BJ (cell line): Measurements from ENCODE around the gene THEM4. TPM values are rescaled to one million over a fixed set of nuclear protein-coding genes. Genes with fewer than 3 reads are reported as not detected.

Experiments used
- CTCF ChIA-PET: fragments of 350-600 bp; formaldehyde crosslinking; extraction: SDS; loops from one replicate; lab custom pipeline; 2021; ENCODE audit warnings: antibody characterized with exemption, inconsistent platforms; lab: Yijun Ruan, JAX
- POLR2A ChIA-PET: fragments of 300-600 bp; sonication (Branson Sonifier 250); formaldehyde crosslinking; extraction: SDS; loops from one replicate; lab custom pipeline; 2021; ENCODE audit warnings: antibody characterized with exemption; lab: Charles Lee
- DNase-seq: peaks from one replicate; pipeline ENCODE4 v3.0.0-alpha.2; 2011; ENCODE audit warnings: low read depth
- H3K27me3 ChIP-seq: 2 replicates; pipeline ENCODE4 v1.6.0; 2011; ENCODE audit warnings: low read length; ENCODE audit not compliant: control insufficient read depth, insufficient read depth
- H3K36me3 ChIP-seq: 2 replicates; pipeline ENCODE4 v1.5.1; 2011; ENCODE audit warnings: low read length; ENCODE audit not compliant: control insufficient read depth, insufficient read depth
- H3K4me3 ChIP-seq: 2 replicates; pipeline ENCODE4 v1.5.1; 2011; ENCODE audit warnings: low read depth, mild to moderate bottlenecking, control low read depth, low read length
- CTCF ChIP-seq: IDR thresholded peaks from 2 replicates; pipeline ENCODE4 v1.5.1; 2011; ENCODE audit warnings: low read depth, mild to moderate bottlenecking, control low read depth, inconsistent platforms, low read length, moderate library complexity; ENCODE audit not compliant: insufficient read depth
- polyA plus RNA-seq: library from polyadenylated mRNA; depleted of rRNA; stranded (reverse); fragments of >200 nt; gene quantifications from 2 replicates; pipeline ENCODE4 v1.2.3, GENCODE V29; 2011

The THEM4 gene
- polyA plus RNA-seq, 1 experiment = 11.7 TPM

DNA sequence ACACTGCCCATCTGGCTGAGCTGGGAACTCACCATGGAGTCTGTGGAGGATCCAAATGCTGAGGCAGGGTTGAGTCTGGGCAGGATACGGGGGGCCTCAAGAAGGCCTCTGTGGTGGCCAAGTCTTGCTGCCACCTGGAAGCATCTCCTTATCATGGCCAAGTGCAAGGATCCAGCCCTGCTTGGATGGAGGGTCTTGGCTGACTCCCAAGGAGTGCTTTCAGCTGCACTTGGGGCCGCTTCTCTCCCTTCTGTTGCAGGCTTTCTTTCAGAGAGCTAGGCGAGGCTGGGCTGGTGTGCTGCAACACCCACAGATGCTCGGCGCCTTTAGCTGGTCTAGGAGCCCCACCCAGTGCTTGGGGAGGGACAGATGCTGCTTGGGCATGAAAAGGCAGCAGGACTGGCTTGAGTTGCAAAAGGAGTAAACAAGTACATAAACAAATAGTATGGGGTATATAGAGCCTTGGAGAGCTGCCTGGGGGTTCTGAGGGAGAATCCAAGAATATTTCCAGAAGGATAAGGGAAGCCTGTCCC is 55.8 kb downstream of the THEM4 start, which contains the start of gene THEM5:
THEM5 (minus strand) TSS at position 302 of the 533 bp plus-strand sequence; CDS start at position 155, 147 bp downstream.
- no peaks in the 10 kb centered on the region for H3K36me3 ChIP-seq
- ChIA-PET CTCF (no interaction called here), POLR2A (no interaction called here)
- H3K27me3 ChIP-seq = peaks cover 19% of the 10 kb centered on the region
- no peak for DNase-seq
- TF ChIP-seq CTCF = no peak
- H3K4me3 ChIP-seq = no peak within 1 kb of the TSS

DNA sequence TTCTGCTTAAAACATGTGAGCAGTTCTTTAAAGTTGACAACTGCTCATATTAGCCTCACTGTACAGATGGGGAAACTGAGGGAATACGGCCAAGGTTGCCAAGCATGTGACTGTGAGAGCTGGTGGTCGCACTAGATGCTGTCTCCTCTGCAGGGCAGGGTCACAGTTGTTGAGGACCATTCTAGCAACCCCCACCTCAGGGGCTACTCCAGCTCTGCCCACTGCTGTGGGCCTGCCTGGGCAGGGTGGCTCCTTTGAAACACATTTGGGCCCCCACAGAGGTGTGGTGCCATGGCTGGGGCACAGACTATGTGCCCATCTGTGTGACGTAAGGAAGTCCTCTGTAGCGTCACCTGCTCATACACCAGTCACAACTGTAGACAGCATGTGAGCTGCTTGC is 56.6 kb downstream of the THEM4 start:
- CTCF ChIA-PET = no interaction called here
- Histone ChIP-seq H3K4me3 (no peak overlapping the region), H3K27me3 (peaks cover 20% of the 10 kb centered on the region), H3K36me3 (no peaks in the 10 kb centered on the region)
- POLR2A ChIA-PET = no interaction called here
- DNase-seq = no peak
- TF ChIP-seq CTCF = no peak

DNA sequence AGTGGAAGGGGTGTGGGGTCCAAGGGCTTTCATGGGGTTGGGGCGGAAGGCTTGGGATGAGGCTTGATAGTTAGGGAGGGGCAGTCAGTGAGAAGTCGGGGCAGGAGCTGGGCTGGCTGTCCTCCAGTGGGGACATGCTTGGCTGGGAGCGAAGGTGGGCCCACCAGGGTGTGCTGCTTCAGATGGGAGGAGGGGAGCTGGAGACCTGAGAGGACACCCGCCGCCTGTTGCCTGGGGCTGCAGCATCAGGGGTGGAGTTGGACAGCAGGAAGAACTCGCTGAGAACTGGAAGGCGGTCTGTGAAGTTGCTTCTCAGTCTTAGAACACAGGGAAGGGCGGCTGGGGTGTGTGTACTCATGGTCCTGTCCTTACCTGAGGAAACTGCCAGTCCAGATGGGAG is 57.4 kb downstream of the THEM4 start:
- H3K27me3 ChIP-seq = peaks cover 20% of the 10 kb centered on the region
- no peak for TF ChIP-seq CTCF
- no peak for DNase-seq
- no peaks in the 10 kb centered on the region for H3K36me3 ChIP-seq
- H3K4me3 ChIP-seq = no peak overlapping the region
- POLR2A ChIA-PET = no interaction called here
- CTCF ChIA-PET = no interaction called here

DNA sequence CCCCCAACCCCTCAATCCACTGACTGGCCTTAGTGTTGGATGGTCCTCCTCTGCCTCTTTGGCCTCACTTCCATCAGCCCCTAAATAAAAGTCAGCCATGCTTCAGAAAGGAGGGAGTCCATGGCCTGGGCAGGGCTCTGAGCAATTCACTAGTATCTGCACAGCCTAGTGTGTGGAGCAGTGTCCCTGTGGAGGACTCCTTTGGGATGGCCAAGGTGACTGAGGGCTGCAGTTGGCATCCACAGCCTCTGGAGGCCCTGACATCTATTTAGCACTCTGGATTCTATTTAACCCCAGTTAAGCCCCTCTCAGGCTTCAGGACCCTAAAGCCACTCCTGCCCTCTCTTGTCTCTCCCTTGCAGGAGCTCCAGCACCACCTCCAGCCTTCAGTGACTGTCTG is 59.4 kb downstream of the THEM4 start:
- POLR2A ChIA-PET = no interaction called here
- Histone ChIP-seq H3K36me3 (no peaks in the 10 kb centered on the region), H3K27me3 (peaks cover 23% of the 10 kb centered on the region), H3K4me3 (no peak overlapping the region)
- TF ChIP-seq CTCF = no peak
- CTCF ChIA-PET = interaction anchor here (1.1 kb wide), 1 partner anchor 10 kb away, joined by 3 read pairs; no protein-coding TSS in a partner anchor
- no peak for DNase-seq

GRCh38 chr1:151849126-151849525 is 60.2 kb downstream of the THEM4 start:
- no peak for DNase-seq
- H3K36me3 ChIP-seq = no peaks in the 10 kb centered on the region
- ChIA-PET POLR2A (no interaction called here), CTCF (interaction anchor here (1.1 kb wide), 1 partner anchor 10 kb away, joined by 3 read pairs; no protein-coding TSS in a partner anchor)
- TF ChIP-seq CTCF = no peak
- H3K27me3 ChIP-seq = peaks cover 25% of the 10 kb centered on the region
- no peak overlapping the region for H3K4me3 ChIP-seq
